NCI-H774 (cell line): Measurements from ENCODE around the gene BACE2.

Experiments
- DNase-seq: peaks from one replicate; lab custom pipeline; 2025; lab: John Stamatoyannopoulos, UW

Gene BACE2

DNA sequence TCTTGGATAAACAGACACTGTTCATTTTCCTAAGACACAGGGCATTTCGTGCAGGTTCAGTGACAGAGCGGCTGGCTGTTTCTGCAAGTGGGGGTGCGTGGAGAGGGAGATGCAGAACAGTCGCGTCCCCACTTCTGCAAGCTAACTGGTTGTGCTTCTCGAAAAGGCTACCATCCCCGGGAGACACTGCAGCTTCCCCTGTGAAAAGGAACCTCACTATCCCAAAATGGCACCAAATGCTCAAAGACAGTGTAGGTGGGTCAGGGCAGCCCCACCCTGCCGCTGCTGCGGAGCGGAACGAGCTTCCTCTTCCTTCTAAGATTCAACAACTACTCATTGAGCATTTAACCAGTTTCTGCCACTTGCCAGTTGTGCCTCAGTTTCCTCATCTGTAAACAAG is 19.2 kb upstream of the BACE2 start:
- DNase-seq: no peak

DNA sequence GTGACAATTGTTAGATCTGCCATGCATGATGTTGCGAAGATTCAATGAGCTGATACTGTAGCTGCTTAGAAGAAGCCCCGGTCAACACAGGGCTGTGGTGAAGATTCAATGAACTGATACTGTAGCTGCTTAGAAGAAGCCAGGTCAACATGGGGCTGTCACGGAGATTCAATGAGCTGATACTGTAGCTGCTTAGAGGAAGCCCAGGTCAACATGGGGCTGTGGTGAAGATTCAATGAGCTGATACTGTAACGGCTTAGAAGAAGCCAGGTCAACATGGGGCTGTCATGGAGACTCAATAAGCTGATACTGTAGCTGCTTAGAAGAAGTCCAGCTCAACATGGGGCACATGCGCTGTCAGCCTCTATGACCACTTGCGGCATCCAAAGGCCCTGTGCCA is 18.8 kb upstream of the BACE2 start:
- DNase-seq: no peak

DNA sequence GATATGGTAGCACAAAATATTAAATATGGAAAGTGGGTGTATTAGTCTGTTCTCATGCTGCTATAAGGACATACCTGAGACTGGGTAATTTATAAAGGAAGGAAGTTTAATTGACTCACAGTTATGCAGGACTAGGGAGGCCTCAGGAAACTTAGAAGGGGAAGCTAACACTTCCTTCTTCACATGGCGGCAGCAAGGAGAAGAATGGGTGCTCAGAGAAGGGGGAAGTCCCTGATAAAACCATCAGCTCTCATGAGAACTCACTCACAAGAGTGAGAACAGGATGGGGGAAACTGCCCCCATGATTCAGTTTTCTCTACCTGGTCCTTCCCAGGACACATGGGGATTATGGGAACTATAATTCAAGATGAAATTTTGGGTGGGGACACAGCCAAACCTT is 15.8 kb upstream of the BACE2 start:
- no peak for DNase-seq

DNA sequence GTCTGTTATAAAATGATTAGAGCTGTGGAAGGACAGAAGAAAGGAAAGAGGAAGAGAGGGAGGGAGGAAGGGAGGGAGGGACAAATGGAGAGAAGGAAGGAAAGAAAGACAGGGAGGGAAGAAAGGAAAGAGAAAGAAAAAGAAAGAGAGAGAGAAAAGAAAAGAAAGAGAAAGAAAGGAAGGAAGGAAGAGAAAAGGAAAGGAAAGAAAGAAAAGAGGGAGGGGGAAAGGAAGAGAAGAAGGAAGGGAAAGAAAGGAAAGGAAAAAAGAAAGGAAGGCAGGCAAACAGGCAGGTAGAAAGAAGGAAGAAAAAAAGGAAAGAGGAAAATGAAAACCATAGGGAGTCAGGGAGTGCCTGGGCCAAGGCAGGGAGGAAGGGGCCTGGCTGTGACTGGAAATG is 14.5 kb upstream of the BACE2 start:
- DNase-seq: no peak

DNA sequence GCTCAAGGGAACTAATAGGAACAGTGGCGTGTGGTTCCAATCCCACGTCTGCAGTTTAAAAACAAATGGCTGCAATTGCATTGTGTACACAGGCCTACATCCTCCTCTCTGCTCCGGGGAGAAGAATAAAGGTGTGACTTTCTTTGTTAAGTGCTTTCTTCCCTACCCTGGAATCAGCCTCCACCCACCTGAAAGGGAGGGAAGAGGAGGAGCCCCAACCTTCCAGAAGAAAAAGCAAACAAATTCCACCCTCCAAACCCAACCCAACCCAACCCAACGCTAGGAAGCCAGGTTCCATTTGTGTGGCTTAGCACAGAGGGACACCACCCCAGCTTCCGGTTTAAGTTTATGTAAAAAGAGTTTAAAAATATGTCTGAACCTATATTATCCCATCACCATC is 11.8 kb upstream of the BACE2 start:
- no peak for DNase-seq

DNA sequence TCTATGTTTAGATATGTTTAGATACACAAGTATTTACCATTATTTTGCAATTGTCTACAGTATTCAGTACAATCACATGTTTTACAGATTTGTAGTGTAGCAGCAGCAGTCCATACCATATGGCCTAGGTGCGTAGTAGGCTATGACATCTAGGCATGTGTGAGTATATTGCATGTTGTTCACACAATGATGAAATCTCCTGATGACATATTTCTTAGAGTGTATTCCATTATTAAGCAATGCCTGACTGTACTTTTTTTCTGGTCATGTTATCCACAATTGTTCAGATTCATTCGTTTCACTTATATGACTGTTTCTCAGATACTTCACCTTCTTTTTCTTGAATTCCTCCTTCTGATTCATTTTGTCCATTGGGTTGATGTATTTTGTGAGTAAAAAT is 9.9 kb upstream of the BACE2 start:
- DNase-seq: no peak

DNA sequence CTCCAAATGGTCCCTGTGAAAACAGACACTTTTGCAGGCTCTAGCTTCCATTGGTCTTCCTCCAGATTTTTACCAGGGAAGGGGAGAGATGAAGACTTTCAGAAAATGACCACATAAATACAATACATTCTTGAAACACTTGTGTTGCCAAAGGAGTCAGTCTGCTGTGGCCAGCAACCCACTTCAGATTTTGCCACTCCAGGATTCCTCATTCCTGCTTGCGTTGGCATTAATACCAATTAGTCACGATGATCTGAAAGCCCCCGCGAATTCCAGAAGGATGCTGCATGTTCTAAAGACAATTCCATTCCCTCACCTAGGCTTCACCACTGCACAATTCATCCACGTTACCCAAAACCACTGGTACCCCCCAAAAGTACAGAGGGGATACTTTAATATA is 7.9 kb upstream of the BACE2 start:
- DNase-seq: no peak

DNA sequence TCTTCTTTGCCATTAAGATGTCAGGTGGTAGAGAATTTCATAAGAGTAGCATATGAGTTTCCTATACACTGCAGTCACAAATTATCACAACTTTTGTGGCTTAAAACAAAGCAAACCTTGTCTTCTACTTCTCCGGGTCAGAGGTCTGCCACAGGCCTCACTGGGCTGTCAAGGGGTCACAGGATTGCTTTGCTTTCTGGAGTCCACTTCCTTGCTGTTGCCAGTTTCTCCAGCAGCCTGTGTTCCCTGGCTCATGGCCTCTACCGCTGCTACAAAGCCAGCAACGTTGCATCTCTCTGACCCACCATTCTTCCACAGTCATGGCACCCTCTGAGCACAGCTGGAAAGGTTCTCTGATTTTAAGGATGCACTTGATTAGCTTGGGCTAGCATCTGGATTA is 6.5 kb upstream of the BACE2 start:
- no peak for DNase-seq

DNA sequence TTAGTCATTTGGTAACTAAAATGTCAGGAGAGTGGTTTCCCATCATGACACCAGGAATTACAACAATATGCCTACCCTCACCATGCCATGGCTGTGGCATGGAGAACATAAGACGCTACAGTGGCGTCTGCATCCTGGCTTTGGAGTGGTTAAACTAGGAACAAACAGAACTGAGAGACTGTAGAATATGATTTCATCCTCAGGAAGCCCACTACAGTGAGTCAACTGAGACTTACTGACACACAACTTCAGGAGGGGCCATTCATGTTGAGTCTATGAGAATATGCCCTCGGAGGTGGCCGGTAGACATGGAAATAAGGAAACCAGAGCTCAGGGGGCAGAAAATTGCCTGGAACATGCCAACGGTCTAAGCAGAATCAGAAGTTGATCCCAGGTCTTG is 5.9 kb upstream of the BACE2 start:
- DNase-seq: no peak

DNA sequence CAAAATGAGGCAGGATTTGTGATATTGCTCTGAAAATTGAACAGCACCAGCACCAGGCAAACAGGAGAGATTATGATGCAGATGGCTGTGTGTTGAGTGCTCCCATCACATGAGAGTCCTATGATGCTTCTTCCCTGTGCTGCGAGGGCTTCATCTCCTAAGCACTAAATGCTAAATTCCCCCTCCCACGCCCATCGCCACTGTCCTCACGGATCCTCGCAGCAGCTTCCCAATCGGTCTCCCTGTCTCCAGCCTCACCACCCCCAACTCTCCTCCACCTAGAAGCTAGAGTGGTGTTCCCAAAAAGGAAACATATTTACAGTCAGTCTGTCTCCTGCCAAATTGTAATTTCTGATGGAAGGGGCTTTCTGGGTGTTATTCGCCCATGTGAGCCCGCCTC is 4.9 kb upstream of the BACE2 start:
- no peak for DNase-seq

DNA sequence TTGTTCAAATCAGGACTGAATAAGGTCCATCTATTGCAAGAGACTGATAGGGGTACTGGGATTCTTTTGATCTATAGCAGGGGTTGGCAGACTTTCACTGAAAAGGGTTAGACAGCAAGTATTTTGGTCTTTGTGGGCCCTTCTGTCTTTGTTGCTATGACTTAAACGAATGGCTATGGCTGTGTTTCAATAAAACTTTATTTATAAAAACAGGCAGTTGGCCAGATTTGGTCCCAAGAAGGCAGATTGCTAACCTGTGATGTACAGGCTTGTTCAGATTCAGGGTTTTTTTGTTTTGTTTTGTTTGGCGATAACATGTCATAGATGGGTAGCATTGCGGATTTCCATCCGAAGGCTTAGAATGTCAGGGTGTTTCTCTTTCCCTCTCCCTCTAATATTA is 3.9 kb upstream of the BACE2 start:
- DNase-seq: no peak

DNA sequence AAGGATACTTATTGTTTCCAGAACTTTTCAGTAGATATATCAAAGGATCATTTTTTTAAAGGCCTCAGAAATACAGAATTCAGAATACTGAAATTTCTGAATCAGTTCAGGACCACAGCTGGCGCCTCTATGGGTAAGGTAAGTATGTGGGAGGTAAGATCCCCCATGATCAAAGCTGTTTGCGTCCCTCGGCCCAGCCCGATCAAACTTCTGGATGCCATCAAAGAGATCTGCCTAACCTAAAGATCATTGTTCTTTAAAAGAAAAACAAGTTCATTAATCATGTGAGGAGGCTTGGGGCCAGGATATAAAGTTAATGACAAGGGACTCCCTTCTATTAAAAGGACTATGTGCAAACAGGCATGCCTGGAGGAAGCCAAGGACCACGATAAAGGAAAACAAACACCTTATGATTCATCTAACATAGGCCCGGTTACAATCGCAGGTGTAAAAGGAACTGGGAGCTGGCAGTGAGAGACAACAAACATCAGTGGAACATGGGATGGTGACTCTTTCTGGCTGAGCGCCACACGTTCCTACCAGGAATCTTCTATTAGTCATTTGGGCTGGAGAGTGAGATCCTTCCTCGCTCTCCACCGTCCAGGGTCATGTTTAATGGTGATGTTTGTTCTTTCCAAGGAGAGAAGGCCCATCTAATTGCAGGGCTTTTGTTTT is 2.8 kb upstream of the BACE2 start:
- DNase-seq: no peak

DNA sequence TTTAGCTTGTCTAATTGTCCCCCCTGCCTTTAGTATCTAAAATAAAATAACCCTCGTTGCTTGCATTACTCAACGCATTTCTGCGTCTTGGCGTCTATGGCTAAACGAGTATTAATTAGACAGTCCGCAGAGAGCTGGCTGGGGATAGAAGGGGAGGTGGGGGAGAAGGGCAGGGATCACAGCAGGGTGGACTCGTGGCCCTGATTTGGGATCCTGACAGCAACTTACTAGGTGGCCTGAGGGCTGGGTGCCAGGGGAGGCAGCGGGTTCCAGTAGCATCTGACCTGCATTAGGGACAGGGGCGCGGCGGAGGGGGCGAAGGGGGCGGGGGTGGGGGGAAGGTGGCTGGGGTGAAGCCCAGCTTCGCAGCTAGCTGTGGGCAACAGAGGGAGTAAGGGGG is 1.1 kb upstream of the BACE2 start:
- no peak for DNase-seq

DNA sequence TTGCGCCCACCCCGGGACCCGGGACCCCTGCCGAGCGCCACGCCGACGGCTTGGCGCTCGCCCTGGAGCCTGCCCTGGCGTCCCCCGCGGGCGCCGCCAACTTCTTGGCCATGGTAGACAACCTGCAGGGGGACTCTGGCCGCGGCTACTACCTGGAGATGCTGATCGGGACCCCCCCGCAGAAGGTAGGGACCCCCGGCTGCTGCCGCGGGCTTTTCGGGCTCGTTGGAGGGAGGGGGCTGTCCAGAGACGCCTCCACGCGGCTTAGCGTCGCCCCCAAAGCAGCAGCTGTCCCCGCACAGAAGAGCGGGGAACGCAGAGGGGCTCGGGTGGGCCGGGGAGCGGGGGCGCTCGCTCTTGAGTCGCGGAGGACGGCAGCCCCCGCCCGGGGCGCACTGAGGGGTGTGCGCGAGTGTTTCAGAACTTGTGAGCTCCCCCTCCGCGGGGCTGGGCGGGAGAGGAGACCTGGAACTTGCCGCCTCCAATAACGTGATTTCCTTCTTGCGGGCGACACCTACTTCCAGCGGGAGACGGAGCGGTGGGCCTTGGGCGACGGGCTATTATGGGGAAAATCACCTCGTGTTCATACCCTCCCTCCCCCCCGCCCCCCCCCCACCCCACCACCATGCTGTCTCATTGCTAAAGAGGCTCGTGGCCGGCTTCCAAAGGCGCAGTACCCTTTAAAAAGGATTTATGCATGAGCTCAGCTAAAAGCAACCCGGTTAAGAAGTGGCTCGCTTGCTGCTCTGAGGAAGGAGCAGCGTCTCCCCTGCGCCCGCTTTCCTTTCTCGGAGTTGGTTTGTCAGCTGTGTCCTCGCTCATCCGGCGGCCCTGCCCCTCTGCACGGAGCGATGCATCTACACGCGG is 664 bp downstream of the BACE2 start:
- no peak for DNase-seq

DNA sequence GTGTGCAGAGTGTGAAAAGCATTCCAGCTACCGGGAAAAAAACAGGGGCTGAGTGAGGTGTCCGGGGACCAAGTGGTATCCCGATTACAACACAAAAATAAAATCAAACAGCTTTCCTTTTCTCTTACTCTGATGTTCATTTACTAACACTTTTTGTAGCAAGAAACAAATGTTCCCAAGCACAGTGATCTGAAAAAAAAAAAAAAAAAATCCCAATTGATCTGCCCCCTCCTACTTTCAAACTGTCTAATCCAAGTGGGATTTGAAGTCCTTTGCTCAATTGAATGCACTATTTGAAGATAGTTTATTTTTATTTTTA is 1.3 kb downstream of the BACE2 start:
- no peak for DNase-seq

DNA sequence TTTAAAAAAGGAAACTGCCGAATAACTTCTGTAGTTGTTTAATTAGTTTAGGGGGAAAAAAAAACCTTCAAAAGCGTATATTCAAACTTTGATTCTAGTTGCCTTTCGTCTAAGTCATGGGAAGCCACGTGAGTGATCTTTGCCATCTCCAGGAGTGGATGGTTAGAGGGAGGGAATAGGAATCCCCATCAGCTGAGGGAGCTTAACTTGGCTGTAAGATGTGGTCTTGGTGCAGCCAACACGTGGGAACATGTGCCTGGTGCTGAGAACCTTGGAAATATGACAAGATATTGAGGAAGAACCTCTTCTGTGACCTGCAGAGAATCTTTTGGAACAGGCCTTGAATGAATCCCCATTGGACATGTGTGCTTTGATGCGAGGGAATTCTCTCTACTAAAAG is 1.7 kb downstream of the BACE2 start:
- DNase-seq: no peak

DNA sequence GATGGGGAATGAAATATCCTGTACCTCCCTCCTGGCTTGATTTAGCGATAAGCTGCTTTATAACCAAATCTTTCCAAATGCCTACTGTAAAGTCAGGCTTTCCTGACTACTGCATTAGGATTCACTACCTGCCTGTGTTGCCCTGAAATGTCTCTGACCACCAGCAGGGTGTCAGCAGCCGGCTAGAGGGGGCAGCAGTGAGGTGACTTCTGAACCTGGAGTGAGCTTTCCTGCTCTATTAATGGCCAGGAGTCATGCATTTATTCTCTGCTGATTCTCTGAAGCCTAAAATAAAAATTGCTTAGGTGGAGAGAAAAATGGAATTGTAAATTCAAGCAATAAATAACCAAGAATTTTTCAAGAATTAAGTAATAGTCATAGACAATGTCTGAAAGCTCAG is 2.5 kb downstream of the BACE2 start:
- no peak for DNase-seq

DNA sequence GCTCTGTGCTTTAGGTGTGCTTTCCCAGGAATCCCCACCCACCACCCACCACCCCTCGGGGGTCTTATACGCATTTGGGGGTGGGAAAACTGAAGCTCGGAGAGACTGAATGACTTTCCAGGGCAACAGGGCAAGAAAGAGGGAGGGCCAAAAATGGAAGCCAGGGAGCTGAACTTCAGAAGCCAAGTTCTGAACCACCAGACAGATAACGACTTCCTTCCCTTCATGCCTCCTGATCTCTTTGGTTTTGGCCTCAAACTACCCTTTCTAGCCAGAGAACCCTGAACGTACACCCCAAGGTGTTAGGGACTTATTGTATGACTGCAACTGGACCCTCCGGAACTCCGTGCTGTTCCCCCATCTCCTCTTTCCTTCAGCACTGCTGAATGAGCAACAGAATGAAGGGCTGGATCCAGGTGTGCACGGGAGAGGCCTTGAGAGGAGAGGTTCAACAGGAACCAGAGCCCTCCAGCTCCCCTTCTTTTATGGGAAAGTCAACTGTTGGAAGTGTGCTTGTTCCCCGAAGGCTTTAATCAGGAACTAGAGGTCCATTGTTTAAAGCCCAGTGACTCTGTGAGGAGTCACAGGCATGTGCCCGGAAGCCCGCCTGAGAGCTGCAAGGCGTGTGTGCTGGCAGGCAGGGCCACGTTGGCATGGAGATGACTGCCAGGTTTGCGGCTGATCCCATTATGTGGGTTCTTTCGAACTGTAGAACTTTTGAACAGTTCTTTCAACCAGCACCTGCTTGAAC is 3.1 kb downstream of the BACE2 start:
- DNase-seq: no peak

DNA sequence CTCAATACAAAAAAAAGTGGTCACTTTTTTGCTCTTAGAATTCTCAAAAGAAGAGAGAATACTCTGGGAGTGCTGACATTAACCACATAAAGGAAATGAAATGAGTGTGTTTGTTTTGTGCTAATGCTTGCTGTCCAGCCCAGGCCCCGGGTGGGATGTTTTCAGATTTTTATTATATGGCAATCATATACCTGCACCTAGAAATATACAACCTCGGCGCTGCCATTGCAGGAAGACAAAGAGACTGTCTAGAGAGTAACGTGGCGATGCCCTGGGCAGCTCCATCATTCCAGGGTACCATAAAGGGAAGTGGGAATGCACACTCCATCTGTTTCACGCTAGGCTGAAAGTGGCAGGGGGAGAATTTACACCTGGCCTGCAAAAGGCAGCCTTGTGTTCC is 7.1 kb downstream of the BACE2 start:
- no peak for DNase-seq

DNA sequence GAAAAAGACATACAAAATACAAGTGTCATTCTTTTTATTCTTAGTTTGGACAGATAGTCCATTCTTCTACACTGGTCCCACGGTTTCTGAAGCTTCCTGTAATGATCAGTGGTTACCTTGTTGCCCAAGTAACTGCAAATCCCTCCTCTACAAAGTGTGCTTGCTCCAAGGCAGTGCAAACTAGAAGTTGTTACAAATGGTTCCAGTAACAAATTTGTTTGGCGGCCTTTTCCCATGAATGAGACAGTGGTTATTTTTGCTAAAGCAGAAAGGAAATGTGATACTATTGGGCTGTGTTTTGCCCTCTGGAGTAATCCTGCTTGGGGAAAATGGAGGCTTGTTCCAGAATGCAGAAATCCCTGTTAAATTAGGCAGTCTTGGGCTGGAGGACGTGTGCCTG is 8.9 kb downstream of the BACE2 start:
- DNase-seq: no peak

DNA sequence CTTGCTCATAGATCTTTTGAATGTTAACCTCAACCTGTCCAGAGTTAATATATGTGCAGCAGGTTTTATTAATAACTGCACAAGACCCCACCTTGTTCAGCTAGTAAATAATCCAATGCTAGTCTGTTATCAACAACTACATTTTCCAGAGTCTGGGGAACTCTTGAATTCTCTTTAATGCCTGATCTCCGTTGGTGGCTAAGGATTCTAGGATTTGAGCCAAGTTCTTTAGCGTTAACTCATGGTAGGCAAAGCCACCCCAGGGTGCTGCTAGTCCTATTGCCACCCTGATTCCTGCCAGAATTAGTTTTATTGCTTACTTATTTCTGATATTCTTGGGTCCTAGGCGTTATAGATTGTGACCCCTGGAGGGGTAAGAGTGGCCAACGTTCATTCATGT is 12.8 kb downstream of the BACE2 start:
- DNase-seq: no peak

DNA sequence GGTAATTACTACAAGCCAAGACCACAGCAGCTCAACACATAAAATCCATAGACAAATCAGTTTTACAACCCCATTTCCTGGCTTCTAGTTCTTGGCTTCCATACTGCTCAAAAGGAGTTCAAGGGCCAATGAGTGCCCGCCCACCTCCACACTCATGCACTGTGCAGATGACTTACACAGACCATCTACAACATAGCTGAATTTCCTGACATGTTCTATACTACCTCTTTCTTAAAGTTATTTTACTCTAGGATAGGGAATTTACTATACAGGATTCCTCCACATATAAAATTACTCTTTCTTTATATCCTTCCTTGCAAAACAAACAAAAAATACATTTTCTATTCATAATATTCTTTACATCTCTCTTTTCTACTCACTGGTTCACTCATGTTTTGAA is 14.6 kb downstream of the BACE2 start:
- DNase-seq: no peak

DNA sequence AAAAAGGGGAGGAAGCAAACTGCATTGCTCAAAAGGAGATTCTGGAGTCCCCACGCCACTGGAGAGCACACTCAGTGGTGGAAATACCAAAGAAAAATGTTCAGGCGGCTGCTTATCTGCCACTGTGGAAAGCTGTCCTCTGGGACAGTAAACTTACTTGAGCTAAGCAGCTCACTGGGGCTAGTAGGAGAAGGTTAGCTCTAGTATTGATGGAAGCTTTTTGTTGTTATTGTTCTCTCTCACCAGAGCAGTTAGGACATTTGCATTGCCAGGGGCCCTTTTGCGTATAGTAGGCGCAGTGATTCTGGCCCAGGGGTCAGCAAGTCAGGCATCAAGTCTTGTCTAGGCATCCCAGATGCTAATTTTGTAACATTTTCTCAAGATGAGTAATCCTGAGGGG is 15.6 kb downstream of the BACE2 start:
- no peak for DNase-seq
